Left kidney (tissue), 2 donors: ENCODE results near the gene DDX10. TPM values are rescaled to one million over a fixed set of nuclear protein-coding genes. Genes with fewer than 3 reads are reported as not detected.
"Not testable (repeated sequence)": the region's sequence is repeated elsewhere in the genome, so short reads cannot be mapped to it uniquely, and the experiment has no call there.

ENCODE experiments used
- DNase-seq: peaks from one replicate; pipeline ENCODE4 v3.0.0-alpha.2; 2013
- polyA plus RNA-seq: library from polyadenylated mRNA; unstranded; fragments of 120-200 nt; gene quantifications from one replicate; pipeline ENCODE4 v1.2.1, GENCODE V29; 2013; ENCODE audit not compliant: insufficient read length

Gene DDX10
- polyA plus RNA-seq, 1 donor: 79.5 TPM

DNA sequence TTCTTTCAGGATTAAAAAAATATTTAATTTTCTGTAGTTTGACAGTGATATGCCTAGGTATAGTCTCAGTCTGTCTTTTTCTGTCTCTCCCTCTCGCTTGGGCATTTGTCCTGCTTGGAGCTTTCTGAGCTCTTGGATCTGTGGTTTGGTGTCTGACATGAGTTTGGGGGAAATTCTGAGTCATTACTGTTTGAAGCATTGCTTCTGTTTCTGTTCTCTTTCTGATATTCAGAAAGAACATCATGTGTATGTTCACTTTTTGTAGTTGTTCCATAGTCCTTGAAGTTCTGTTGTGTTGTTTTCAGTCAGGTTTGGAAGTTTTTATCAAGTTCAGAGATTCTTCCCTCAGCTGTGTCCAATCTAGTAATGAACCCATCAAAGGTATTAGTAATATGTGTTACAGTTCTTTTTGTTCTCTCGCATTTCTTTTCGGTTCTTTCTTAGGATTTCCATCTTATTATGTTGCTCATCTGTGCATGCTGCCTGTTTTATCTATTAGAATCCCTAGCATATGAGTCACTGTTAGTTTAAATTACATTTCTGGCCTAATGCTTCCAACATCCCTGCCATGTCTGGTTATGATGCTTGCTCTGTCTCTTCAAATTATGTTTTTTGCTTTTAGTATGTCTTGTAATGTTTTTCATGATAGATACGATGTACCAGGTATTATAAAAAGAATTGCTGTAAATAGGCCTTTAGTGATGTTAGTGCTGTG lies 48.4 kb downstream of the DDX10 start:
- no peak for DNase-seq

GRCh38 chr11:108715239-108715638 lies 50.4 kb downstream of the DDX10 start:
- no peak for DNase-seq

DNA sequence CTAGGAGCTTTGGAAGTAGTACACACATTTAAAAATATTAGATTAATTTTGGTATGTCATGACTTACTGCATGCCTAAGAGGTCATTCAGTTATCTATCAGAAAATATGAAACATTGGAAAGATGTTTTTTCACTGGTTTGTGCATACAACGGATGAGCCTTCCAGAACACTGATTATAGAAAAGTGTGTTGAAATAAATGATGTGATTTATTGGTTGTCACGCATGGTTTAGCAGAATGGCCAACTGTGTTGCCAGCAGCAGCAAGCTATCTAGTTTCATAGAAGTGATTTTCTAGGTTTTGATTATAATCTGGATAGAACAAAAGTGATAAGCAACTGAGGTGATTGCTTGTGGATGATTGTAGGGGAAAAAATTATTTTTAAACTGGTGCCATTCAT lies 53.6 kb downstream of the DDX10 start:
- DNase-seq: no peak

DNA sequence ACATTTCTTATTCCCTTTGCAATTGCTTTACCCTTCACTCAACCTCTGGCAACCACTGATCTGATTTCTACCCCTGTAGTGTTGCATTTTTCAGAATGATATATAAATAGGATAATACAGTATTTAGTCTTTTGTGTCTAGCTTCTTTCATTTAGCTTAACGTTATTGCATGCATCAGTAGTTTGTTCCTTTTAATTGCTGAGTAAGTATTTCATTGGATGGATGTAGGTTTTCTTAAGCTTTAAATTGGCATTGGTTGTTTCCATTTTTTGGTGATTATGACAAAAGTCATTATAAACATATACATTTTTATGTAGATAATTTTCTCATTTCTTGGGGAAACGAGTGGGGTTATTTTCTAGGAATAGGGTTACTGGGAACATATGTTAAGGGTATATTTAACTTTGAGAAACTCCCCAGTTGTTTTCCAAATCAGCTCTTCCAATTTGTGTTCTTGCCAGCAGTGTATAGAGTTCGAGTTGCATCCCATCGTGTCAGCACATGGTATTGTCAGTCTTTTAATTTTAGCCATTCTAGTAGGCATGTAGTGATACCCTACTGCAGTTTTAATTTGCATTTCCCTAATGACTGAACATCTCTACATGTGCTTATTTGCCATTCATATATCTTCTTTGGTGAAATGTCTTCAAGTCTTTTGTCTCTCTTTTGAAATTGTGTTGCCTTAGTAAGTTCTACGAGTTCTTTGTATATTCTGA lies 60.3 kb downstream of the DDX10 start:
- no peak for DNase-seq

GRCh38 chr11:108726077-108726800 lies 61.4 kb downstream of the DDX10 start:
- no peak for DNase-seq

DNA sequence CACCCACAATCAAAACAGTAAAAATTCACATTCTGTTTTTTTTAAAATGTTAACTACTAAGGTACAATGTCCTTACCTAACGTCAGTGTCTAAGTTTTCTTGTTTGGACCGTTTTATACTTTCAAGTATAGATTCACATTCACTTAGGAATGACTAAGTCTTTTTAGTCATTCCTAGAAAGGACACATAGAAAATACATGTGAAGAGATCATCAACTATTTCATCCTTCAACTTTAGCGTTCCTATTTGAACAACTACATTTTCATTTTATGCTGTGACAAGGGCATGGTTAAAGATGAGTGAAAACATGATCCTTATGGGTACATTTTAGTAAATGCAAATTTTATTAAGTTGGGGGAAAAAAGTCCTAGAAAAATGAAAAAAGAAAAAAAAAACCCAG lies 62.8 kb downstream of the DDX10 start:
- no peak for DNase-seq

GRCh38 chr11:108729227-108729871 lies 64.5 kb downstream of the DDX10 start:
- DNase-seq: peak; percentile 10

GRCh38 chr11:108732395-108732794 lies 67.5 kb downstream of the DDX10 start:
- DNase-seq: no peak

GRCh38 chr11:108733479-108734116 lies 68.7 kb downstream of the DDX10 start:
- DNase-seq: no peak

DNA sequence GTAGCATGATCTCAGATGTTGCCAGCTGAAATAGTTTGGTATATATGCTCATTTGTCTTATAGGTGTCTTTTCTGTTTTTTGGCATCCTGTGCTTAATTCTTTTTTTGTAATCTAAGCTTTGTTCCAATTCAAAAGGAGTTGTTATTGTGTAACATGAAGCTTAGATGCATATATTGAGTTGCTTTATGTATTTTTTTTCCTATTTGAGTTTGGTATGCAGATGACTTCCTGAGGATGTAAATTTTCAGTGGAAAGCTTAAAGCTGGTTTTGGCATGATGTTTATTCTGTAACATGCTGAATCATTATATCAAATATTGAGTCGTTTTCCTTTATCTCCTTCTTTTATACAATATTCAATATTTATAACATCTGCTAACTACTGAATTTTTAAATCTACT lies 69.4 kb downstream of the DDX10 start:
- DNase-seq: no peak

GRCh38 chr11:108734956-108735559 lies 70.2 kb downstream of the DDX10 start:
- no peak for DNase-seq

GRCh38 chr11:108740132-108740531 lies 75.3 kb downstream of the DDX10 start:
- DNase-seq: not testable (repeated sequence)

- no peak for DNase-seq
These were observed 79.0 kb downstream of the DDX10 start for GRCh38 chr11:108743851-108744250.

GRCh38 chr11:108748968-108749367 lies 84.1 kb downstream of the DDX10 start:
- DNase-seq: no peak

DNA sequence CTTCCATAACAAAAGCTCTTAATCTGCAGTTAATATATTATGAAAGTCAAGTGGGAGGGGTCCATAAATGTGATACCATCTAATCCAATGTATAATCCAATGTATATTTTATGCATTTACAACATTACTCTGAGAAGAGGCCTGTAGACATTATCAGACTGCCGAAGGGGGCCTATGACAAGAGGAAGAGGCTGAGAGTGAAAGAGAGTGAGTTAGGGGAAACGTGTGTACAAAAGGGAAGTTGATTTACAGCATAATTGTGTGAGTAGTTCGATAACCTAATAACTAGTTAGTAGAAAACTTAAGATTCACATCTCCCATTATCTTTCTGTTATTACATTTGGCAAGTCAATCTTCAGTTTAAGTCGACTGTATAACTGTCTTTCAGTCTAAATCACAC lies 86.6 kb downstream of the DDX10 start:
- DNase-seq: no peak

DNA sequence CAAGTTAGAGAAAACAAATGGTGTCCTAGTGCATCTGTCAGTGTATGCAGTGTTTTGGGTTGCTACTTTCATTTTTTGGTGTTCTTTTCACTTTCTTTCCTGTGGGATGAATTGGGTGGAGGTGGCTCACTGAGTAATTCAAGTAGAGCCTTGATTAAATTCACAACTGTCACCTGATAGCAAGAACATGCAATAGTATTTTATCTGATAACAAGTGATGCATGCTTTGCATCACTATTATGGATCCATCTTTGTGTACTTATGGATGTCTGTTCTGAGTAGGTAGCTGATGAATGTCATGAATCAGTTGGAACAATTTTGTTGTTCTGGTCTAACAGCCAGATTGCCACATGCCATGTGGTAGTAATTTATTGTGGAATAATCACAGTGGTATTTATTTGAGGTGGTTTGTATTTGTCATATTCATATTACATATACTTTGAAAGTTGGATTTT lies 87.5 kb downstream of the DDX10 start:
- DNase-seq: no peak

- no peak for DNase-seq
These were observed 90.2 kb downstream of the DDX10 start for GRCh38 chr11:108754901-108755625.

GRCh38 chr11:108757630-108758029 lies 92.8 kb downstream of the DDX10 start:
- no peak for DNase-seq

- no peak for DNase-seq
These were observed 93.6 kb downstream of the DDX10 start for GRCh38 chr11:108758458-108758857.

DNA sequence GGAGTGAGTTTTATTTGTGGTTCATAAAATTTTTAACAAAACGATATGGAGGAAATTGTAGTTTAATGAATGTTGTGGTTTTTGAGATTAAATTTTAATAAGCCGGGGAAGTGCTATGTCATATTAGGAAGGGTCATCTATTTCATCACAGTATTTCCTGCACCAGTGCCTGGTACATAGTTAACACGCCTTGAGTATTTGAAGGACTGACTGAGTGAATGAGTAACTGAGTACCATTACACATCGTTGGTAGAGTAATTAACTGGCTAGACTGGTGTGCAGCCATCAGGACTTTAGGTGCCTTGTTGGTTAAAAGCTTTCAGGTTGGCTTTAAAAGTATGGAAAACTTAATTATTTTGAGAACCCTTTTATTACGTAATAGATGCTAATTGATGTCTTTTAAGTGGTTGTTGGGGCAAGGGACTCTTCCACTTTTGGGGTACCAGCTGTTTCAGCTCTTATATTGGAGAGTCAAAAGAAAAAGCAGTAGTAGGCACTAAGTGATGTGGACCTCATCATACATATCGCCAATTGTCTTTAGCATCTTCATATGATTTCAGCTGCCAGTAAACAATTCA lies 101.8 kb downstream of the DDX10 start:
- DNase-seq: no peak

DNA sequence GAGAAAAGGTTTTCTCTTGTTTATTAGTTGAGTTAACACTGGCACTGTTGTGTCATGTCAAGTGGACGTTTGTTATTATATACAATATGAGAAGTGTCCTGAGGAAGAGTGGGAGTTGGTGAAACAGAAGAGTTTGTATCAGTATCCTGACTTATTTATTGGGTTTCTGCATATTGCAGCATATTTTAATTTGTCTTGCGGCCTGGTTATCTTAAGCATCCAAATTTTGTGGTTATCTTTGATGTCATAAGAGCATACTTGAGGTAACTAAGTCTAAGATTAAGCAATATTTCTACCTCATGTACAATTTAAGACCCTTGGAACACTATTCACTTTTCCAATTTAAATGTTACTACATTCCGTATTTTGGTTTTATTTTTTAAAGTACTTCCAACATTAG lies 103.5 kb downstream of the DDX10 start:
- no peak for DNase-seq
